HG03108 (cell line): ENCODE data around the gene CYP2F1.
"Not testable (repeated sequence)": the region's sequence is repeated elsewhere in the genome, so short reads cannot be mapped to it uniquely, and the experiment has no call there.

Experiments
- ATAC-seq: cut with Tn5 transposase; IDR thresholded peaks from one replicate; pipeline ENCODE4 v1.9.1; 2021; ENCODE audit warnings: moderate library complexity; ENCODE audit not compliant: unreplicated experiment

The CYP2F1 gene

DNA sequence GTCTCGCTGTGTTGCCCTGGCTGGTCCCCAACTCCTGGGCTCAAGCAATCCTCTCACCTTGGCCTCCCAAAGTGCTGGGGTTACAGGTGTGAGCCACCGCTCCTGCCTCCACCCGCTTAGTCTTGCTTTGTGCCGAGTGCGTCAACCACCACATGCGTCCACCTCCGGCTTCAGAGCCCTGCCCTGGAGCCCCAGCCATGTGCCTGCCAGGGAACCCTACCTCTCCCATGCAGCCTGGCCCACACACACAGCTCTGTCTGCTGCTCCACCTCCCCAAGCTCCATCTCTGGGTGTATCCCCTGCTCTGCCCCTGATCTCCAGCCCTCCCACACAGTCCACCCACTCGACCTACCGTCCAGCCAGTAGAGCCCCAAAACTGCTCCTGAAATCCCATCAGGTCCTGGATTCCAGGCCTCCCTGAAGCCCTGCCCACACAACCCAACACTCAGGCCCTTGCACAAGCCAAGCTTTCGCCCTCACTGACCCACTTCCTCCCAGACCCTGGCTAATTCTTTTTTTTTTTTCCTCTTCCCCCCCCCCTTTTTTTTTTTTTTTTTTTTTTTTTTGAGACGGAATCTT is 9.6 kb downstream of the CYP2F1 start:
- no peak for ATAC-seq

DNA sequence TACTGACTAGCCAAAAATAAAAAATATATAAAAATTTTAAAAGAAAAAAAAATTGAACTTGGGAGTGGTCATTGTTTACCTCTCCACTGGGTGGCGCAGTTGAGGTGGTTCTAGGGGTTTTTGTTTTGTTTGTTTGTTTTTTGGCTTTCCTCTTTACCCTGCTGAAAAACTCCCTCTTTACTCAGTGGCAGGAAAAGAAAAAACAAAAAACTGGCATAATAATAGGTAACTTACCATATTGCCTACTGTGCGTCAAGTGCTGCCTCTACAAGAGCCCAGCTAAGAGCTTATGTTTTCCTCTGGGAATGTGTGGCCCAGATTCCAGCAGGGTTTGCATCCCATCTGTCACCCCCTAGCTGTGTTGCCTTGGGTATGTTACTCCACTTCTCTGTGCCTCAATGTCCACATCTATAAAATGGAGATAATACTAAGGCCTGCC is 12.6 kb downstream of the CYP2F1 start:
- not testable (repeated sequence) for ATAC-seq

DNA sequence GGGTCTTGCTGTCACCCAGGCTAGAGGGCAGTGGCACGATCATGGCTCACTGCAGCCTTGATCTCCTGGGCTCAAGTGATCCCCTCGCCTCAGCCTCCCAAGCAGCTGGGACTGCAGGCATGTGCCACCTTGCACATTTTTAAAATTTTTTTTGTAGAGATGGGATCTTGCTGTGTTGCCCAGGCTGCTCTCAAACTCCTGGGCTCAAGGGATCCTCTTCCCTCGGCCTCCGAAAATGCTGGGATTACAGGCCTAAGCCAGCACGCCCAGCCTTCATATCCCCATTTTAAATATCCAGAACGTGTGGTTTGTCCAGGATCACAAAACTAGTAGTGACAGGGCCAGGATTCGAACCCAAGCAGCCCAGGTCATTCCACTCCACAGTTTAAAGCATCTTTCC is 13.1 kb downstream of the CYP2F1 start:
- ATAC-seq, result not testable (repeated sequence)

DNA sequence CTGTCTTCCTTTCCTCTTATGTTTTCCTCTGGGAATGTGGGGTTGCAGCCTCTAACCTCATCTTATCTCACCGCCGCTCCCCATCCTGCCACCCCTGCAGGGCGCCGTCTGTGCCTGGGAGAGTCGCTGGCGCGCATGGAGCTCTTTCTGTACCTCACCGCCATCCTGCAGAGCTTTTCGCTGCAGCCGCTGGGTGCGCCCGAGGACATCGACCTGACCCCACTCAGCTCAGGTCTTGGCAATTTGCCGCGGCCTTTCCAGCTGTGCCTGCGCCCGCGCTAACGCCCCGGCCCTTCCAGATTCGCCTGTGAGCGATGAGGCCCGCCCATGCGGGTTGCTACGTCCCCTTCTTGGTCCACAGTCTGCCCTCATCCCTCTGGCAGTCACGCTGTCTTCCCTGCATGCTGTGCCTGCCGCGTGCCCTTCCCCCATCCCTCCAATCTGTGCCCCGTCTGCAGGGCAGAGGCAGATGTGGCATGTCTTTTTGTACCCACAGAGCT is 13.6 kb downstream of the CYP2F1 start:
- not testable (repeated sequence) for ATAC-seq

DNA sequence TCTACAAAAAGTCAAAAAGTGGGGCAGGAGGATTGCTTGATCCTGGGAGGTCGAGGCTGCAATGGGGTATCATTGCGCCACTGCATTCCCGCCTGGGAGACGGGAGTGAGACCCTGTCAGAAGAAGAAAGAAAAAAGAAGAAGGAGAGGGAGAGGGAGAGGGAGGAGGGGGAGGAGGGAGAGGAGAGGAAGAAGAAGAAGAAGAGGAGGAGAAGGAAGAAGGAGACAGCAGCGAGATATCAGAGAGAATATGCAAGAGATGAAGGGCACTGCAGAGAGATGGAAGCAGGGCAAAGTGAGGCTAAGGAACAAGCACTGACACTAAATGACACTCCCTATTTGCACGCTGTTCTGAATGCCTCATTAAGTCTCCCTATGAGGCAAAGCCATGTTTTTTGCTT is 14.5 kb downstream of the CYP2F1 start:
- ATAC-seq, result no peak

DNA sequence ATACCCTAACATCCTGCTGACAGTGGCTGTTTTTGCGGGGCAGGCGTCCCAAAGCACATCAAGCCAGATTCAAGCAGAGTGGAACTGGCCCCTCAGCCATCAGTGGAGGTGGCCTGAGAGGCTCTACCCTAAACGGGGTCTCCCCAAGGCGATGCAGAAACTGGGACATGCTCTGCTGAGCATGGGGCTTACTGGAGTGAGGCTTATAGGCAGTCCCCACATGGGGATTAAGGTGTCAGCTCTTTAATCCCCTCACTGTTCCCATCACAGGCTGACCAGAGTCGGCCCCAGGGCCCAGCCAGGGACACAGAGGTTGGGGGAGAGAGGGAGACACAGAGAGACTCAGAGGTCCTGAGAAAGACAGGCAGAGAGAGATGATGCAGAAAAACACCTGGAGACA is 17.0 kb downstream of the CYP2F1 start:
- no peak for ATAC-seq

DNA sequence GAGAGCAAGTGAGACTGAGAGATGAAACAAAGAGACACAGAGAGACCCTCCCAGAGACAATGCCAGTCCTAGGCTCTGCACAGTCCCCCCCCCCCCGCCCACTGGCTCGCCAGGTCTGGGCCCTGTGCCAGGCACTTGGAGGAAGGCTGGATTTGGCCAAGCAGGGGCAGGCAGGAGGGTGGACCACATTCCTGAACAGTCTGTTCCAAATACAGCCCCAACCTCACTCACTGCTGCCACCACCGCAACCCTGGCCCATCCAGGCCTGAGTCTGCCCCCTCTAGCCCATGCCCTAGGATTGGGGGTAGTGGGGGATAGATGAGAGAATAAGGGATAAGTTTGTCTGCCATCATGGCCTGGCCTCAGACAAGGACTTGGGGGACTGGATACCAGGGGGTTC is 19.0 kb downstream of the CYP2F1 start:
- ATAC-seq, result no peak

DNA sequence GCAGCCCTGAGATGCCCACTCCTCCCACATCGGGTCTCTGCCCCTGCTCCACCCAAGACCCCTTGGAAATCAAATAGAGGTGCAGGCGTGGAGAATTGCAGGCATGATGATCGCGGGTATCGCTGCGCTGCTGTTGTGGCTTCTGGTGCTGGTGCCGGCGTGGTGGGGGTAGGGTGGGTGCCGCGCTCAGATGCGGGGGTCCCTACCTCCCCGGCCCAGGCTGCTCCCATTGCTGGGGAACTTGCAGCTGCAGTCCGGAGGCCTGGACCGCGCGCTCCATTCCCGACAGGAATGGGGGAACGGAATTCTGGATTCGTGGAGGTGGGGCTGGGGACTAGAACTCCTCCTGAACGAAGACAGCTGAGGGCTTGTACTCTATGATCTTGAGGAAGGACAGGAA is 20.4 kb downstream of the CYP2F1 start:
- ATAC-seq, result no peak

DNA sequence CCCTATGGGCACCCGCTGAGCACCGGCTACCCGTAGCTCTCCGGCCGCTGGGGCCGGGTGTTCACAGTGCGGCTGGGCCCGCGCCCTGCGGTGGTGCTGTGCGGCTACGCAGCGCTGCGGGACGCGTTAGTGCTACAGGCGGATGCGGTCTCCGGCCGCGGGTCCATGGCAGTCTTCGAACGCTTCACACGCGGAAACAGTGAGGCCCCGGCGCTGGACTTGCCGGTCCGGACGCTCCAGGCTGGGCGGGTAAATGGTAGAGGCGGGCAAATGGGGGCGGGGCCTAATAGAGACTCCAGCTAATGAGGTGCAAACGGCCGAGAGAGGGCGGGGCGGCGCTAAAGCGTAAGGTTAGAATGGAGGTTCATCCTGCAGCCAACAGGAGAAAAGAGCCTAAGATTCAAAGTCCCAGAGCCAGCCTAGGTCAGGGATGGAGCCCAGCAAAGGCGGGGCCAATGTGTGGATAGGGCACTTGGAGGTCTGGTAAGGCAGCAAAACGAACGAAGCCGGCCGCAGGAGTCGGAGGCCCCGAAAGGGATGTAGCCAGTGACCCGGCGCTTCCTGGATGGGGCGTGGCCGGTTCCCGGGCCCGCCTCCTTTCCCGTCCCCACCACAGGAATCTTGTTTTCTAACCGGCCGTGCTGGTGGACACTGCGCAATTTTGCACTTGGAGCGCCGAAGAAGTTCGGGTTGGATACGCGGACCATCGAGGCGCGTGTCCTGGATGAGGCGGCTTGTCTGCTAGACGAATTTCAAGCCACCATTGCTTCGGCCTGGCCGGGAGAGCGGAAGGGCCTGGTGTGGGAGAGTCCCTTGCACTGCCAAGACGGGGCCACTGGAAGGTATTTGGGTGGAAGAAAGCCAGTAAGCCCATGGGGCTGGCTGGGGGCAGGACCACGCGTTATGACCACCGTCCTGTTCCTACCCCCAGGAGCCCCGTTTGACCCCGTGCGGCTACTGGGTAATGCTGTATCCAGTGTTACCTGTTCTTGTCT is 21.5 kb downstream of the CYP2F1 start:
- not testable (repeated sequence) for ATAC-seq

DNA sequence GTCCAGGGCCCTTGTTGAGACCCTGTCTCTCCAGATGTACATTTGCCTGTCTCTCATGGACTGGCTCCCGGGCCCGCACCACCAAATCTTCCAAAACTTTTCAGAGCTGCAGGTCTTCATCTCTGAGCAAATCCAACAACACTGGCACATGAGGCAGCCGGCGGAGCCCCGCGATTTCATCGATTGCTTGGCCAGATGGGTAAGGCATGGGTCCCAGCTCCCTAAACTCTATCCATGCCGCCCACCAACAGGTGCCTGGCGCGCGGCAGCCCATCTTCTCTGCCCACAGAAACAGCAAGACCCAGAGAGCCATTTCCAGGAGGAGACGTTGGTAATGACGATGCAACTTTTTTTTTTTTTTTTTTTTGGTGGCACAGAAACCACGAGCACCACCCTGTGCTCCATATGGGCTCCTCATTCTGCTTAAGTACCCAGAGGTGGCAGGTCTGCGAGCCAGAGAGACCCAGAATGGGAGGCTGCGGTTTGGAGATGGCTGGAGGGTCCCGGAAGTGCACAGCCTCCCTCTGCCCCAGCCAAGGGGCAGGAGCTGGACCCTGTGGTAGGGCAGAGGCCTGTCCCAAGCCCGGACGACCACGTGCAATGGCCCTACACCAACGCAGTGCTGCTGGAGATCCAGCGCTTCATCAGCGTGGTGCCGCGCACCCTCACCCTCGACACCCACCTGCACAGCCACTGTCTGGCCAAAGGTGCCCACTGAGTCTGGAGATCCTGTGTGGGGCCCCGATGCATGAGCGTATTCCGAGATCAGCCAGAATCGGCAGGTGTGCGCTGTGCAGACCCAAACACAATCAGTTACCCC is 22.6 kb downstream of the CYP2F1 start:
- ATAC-seq, result no peak

DNA sequence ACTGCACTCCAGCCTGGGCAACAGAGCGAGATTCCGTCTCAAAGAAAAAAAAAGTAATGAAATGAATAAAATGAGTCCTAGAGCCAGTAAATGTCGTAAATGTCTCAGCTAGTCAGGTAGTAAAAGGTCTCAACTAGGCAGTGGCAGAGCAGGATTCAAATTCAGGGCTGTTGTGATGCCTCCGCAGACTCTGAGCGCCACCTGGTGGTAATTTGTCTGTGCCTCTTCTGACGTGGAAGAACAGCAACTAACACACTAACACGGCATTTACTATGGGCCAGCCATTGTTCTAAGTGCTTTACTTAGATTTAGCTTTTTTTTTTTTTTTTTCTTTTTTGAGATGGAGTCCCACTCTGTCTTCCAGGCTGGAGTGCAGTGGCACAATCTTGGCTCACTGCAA is 30.2 kb downstream of the CYP2F1 start:
- no peak for ATAC-seq

DNA sequence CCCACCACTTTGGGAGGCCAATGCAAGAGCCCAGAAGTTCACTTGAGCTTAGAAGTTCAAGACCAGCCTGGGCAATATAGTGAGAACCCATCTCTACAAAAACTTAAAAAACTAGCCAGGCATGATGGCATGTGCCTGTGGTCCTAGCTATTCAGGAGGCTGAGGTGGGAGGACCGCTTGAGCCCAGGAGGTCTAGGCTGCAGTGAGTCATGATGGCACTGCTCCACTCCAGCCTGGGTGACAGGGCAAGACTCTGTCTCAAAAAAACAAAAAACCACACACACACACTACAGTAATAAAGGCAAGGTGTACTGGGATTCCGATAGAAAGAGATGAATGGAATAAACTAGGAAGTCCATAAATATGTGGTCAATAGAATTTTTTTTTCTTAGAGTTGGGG is 35.6 kb downstream of the CYP2F1 start:
- no peak for ATAC-seq

DNA sequence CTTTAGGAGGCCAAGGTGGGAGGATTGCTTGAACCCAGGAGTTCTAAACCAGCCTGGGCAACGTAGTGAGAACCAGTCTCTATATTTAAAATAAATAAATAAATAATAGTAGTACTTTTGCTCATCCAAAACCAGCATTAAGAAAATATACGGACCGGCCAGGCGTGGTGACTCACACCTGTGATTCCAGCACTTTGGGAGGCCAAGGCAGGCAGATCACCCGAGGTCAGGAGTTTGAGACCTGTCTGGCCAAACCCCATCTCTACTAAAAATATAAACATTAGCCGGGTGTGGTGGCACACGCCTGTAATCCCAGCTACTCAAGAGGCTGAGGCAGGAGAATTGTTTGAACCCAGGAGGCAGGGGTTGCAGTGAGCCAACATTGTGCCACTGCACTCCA is 36.8 kb downstream of the CYP2F1 start:
- not testable (repeated sequence) for ATAC-seq

DNA sequence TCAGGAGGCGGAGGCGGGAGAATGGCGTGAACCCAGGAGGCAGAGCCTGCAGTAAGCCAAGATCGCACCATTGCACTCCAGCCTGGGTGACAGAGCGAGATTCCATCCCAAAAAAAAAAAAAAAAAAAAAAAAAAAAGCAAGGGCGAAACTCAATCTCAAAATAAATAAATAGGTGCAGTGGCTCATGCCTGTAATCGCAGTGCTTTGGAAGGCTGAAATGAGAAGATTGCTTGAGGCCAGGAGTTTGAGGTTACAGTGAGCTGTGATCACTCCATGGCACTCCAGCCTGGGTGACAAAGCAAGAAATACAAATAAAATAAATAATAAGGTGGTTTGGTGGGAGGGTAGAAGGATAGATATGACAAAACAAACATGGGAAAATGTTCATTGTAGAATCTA is 39.8 kb downstream of the CYP2F1 start:
- no peak for ATAC-seq

DNA sequence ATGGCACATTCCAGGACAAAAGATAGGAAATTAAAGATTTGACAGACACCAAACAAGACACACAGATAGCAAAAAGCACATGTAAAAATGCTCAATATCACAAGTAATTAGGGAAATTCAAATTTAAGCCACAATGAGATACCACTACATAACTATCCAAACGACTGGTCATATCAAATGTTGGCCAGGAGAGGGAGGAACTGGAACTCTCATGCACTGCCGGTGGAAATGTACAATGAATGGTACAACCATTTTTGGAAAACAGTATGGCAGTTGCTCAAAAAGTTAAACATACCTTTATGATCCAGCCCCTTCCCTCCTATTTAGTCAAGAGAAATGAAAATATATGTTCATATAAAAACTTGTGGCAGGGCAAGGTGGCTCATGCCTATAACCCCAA is 42.0 kb downstream of the CYP2F1 start:
- ATAC-seq, result no peak

DNA sequence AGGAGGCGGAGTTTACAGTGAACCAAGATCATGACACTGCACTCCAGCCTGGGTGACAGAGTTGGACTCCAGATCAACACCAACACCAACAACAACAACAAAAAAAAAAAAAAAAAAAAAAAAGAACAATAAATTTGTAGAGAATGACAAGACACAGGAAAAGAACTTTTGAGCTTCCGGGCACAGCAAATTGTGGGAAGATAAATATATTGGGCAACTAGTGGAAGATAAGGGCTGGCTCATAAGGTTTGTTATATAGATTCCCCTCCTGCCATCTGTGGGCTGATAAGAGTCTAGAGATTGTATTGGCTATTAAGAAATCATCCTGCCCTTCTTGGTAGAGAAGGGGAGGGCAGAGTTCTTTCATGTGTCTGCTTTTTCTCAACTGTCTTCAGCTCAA is 45.6 kb downstream of the CYP2F1 start:
- ATAC-seq, result no peak

DNA sequence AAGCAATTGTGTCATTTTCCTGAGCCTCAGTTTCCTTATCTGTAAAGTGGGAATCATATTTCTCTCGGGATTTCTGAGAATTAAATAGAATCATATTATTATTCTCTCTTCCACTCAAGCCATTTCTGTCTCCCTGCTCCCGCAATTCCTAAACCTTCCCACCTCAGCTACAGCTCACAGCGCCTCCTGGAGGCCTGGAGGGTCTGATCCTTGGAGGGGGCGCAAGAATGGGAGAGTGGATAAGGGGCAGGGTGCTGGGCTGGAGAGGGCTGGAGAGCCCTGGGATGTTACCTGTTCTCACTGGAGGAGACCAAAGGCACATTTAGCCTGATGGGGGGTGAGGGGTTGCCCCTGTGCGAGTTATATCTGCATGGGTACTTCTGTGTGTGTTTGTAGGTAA is 47.7 kb downstream of the CYP2F1 start:
- no peak for ATAC-seq

DNA sequence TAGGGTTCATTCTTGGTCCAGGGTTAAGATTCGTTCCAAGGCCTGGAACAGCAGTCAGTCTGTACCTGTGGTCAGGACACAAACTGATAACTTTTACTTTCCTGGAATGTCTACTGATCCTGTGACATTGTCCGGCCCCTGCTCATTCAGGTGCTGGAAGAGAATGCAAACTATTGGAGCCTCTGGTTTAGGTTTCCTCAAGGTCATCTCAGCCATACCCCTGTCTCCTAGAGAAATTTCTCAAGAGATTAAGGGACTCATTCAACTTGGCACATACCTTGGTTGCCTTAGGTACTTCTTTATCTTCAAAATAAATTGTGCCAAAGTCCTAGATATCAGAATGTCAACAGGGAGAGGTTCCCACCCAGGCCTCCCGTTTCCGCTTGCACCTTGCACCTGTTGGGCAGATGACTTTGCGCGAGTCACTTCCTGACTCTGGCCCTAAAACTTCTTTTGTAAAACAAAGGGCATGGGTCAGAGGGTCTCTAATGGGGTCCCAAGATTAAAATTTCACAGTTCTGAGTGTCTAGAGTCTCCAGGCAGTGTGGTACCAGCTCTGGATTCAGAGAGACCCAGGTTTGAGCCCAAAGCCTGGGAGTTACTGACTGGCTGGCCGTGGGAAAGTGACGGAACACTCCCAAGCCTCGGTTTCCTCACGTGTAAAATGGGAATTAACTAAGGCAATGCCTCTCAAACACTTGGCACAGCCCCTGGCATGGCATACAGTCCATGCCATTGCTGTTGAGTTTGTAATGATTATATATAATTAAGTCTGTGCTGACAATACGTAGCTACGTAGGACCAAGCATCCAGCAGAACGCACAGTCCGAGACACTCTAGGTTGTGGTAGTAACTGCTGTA is 52.9 kb downstream of the CYP2F1 start:
- ATAC-seq, result no peak

DNA sequence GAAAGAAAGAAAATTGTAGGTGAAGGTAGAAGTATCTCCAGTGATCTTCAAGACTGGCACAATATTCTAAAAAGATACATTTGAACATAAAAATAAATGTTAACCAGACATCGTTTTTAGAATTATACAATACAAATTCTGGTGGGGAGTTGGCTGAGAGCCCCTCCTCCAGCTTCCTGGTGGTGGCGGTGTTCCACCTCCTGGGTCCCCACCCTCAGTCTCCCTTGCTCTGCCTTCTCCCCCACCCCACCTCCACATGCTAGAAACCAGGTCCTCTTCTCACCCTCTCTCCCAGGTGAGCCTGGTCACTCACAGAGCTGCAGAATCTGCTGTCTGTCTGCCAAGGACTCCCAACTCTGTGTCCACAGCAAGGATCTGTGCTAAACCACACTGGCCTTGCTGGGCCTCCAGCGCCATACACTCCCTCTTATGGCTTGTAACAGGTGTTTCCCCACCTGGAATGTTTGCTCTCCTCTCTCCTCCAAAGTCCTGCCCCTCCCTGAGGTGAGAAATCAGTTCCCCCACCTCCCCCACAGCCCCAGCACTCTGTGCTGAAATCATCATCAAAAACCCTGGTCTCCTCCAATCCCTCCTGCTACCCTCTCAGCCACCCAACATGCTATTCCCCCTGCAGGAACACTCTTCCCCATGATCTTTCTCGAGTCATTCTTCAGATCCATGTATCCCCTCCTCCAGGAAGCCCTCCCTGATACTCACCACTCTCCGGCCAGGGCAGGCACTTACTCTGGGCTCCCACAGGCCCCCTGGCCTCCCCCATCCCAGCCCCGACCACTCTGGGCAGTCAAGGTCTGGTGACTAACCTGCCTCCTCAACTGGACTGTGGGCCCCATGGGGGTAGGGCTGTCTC is 58.3 kb downstream of the CYP2F1 start:
- ATAC-seq, result no peak
